Stimulated activated CD4-positive, alpha-beta T cell treated with anti-CD3 and anti-CD28 coated beads, TNF-alpha, amount 100 ng/mL, for 4 hours (primary cell): Measurements from ENCODE around the gene DAZAP2.
A peak's percentile ranks its signal among the peaks of the same experiment; 100 is the strongest.

ENCODE experiments used
- DNase-seq, 3 experiments: peaks; one replicate each; pipeline ENCODE4 v3.0.0-alpha.2; 2020; ENCODE audit warnings: low read depth in 3 of 3

DAZAP2 gene

GRCh38 chr12:51238510-51239334 lies at the start of gene DAZAP2:
Gene DAZAP2, plus strand, starts transcription at chr12:51238826. Its CDS starts 82 bp downstream, at chr12:51238908.
- peak; percentile 82 to 91 (median 87) for DNase-seq

- DNase-seq: no peak
Measured at GRCh38 chr12:51189790-51190355, 48.8 kb upstream of the DAZAP2 start.

GRCh38 chr12:51190820-51191219 lies 47.8 kb upstream of the DAZAP2 start:
- DNase-seq: no peak

GRCh38 chr12:51191516-51192283 lies 46.9 kb upstream of the DAZAP2 start:
- no peak for DNase-seq

- no peak for DNase-seq
Measured at GRCh38 chr12:51192284-51192671, 46.3 kb upstream of the DAZAP2 start.

GRCh38 chr12:51195841-51196240 lies 42.8 kb upstream of the DAZAP2 start:
- no peak for DNase-seq

GRCh38 chr12:51196547-51196946 lies 42.1 kb upstream of the DAZAP2 start:
- DNase-seq: no peak

GRCh38 chr12:51197736-51198567 lies 40.7 kb upstream of the DAZAP2 start:
- DNase-seq: no peak

GRCh38 chr12:51198568-51199365 lies 39.9 kb upstream of the DAZAP2 start:
- no peak for DNase-seq

GRCh38 chr12:51199366-51199945 lies 39.2 kb upstream of the DAZAP2 start:
- DNase-seq: no peak

- DNase-seq: no peak
Measured at GRCh38 chr12:51200156-51200555, 38.5 kb upstream of the DAZAP2 start.

- DNase-seq: no peak
Measured at GRCh38 chr12:51200806-51201205, 37.8 kb upstream of the DAZAP2 start.

- no peak for DNase-seq
Measured at GRCh38 chr12:51202718-51203117, 35.9 kb upstream of the DAZAP2 start.

- DNase-seq: no peak
Measured at GRCh38 chr12:51205350-51205749, 33.3 kb upstream of the DAZAP2 start.

- DNase-seq: no peak
Measured at GRCh38 chr12:51208016-51208660, 30.5 kb upstream of the DAZAP2 start.

GRCh38 chr12:51209259-51209658 lies 29.4 kb upstream of the DAZAP2 start:
- no peak for DNase-seq

- no peak for DNase-seq
Measured at GRCh38 chr12:51210690-51211395, 27.8 kb upstream of the DAZAP2 start.

GRCh38 chr12:51214895-51215294 lies 23.7 kb upstream of the DAZAP2 start:
- DNase-seq: no peak

GRCh38 chr12:51216642-51217041 lies 22.0 kb upstream of the DAZAP2 start:
- no peak for DNase-seq
